ENCODE measurements around the gene EPB41. TPM values are rescaled to one million over a fixed set of nuclear protein-coding genes. Genes with fewer than 3 reads are reported as not detected.
"Not testable (repeated sequence)": the region's sequence is repeated elsewhere in the genome, so short reads cannot be mapped to it uniquely, and the experiment has no call there.

EPB41 gene
- polyA plus RNA-seq, 4 donors: 50.3 to 59.0 (median 55.1) TPM

DNA sequence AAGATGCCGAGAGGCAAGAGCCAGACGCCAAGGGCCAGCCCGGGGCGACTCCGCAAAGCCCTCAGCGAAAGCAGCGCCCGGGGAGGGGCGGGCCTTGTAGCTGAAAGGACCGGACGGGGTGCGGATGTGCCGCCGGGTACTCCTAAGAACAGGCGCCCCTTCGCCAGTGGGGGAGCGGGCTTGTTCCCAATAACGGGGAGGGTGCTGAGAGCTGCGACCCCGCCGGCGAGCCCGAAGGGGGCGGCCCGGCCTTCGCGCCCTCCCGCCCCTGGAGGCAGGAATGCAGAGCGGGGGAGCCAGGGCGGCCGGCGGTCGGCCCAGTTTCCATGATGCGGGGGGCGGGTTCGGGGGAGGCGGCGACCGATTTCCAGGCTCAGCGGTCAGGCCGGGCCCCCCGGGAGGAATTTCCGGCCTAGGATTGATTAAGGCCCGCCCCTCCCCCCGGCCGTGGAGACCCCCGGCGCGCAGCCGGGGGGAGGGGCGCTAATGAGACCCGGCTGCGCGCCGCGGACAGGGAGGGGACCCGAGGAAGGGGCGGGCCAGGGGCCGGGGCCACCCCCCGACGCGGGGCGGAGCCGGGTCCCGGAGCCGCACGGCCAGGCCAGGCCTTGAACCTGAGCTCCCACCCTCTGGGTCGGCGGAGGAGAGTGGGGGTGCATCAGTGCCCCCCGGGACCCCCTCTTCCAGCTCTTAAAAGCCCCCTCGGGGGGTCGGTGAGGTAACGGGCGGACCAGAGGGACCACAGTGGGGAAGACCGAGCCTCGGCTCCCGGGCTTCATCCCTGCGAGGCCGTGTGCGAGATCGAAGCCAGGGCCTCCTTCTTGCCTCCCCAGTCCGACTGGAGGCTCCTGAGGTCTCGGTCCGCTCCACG, 210.2 kb downstream of the EPB41 start:
- peak in 3 of 4 donors; percentile 79 to 84 (median 80) for DNase-seq (ENCODE audit: low read depth in 4 of 4, low spot score in 3 of 4)

DNA sequence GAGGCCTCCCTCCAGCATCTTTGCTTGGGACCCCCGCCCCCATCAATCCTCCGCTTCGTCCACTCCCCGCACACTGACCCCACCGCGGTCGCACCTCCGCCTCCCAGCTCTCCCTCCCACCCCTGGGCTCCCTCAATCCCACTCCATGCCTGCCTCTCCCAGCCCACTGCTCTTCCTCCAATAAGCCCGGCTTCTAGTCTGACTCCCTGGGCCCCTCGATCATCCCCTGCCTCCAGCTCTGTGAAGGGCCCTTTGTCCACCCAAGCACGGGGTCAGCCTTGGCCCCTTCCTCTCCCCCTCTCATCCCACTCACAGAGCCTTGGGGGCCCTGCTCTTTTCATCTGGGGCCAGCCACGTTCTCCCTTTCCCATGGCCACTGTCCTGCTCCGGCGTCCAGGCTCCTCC, 210.9 kb downstream of the EPB41 start:
- DNase-seq (ENCODE audit: low read depth in 4 of 4, low spot score in 3 of 4): no peak

DNA sequence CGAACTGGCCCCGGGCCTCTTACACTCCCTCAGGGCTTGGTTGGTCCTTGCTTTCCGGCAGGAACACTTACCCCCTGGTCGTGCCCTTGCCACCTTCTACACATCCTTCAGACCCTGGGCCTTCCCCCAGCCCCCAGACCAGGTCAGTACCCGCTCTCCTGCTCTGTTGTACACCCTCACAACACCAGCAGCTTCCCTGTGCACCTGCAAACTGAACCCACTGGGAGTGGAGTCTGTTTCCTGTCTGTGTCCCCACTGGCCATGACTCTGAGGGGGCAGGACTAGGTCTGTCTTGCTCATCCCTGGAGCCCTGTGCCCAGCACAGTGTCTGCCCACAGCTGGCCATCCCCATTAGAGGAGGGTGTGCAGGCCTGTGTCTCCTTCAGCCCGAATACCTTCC, 211.4 kb downstream of the EPB41 start:
- no peak for DNase-seq (ENCODE audit: low read depth in 4 of 4, low spot score in 3 of 4)

DNA sequence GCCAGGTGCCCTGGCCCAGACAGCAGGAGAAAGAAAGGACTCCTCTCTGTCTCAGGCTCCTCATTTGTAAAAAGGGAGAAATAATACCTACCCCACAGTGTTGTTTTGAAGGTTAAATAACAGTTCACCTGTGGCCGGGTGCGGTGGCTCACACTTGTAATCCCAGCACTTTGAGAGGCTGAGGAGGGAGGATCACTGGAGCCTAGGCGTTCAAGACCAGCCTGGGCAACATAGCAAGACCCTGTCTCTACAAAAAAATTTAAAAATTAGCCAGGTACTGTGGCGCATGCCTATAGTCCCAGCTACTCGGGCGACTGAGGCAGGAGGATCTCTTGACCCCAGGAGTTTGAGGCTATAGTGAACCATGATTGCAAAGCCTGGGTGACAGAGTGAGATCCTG, 211.8 kb downstream of the EPB41 start:
- DNase-seq (ENCODE audit: low read depth in 4 of 4, low spot score in 3 of 4): no peak

DNA sequence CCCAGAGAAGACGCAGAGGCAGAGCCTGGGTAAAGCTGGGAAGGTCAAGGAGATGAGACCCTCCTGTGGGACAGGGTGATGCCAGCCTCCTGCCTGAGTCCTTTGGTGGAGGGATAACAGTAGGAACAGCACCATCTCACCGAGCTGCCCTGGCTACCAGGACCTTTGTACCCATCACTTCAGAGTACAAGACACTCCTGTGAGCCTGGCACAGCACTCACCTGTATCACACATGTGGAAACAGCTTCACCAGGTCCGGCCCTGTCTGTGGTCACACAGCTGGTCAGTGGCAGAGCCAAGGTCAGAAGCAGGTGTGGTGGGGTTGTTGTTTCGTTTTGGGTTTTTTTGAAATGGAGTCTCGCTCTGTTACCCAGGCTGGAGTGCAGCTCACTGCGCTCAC, 214.4 kb downstream of the EPB41 start:
- DNase-seq (ENCODE audit: low read depth in 4 of 4, low spot score in 3 of 4): no peak

DNA sequence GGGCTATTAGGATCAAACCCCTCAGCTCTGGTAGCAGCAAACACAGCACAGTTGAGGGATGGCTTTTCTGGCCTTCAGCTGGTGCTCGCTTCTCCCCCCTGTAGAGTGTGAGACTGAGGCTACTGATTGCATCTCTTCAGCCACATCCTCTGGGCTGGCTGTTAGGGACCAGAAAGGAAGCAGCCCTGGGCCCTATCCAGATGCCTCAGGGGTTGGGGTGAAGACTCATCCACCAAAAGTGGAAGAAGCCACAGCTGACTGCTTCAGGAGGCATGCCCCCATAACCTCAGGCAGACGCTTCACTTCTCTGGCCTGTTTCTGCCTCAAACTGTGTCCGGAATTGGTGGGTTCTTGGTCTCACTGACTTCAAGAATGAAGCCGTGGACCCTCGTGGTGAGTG, 215.5 kb downstream of the EPB41 start:
- DNase-seq (ENCODE audit: low read depth in 4 of 4, low spot score in 3 of 4): no peak

DNA sequence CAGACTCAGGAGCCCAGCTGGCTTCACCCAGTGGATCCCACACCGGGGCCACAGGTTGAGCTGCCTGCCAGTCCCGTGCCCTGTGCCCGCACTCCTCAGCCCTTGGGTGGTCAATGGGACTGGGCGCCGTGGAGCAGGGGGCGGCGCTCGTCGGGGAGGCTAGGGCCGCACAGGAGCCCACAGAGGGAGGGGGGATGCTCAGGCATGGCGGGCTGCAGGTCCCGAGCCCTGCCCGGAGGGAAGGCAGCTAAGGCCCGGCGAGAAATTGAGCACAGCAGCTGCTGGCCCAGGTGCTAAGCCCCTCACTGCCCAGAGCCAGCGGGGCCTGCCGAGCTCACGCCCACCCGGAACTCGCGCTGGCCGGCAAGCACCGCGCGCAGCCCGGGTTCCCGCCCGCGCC, 216.7 kb downstream of the EPB41 start:
- not testable (repeated sequence) for DNase-seq (ENCODE audit: low read depth in 4 of 4, low spot score in 3 of 4)

DNA sequence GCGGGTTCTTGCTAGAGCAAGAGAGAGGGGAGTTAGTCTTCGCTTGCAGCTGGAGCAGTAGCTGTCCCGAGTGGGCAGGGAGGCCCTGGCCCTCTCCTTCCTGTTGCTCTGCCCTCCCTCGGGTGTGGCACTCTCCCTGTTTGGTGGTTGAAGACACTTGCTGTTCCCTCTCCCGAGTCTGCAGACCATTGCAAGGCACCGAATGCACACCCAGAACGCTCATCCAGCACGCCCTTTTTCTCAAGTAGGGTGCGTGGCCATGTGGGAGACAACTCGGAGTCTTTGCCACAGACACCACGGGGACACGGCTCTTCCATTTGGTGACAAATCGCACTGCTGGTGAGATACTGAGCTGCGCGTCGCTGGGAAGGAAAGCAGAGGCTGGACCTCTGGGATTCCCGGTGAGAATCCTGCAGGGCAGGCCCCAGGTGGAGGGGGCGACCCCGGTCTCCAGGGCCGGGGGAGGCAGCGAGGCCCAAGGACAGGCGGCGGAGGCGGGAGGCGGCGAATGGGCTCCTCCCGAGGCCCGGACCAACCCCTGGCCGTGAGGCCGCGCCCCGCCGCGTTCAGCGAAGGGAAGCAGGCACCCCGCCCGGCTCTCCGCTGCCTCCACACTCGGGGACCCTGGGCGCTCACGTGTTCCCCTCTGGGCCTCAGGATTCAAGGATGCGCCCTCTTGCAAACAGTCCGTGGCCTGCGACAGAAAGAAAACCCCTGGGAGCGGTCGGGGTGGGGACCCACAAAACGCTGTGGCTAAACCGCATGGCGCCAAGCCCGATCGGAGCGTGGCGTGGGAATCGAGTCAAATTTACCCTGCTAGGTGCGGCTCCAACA, 219.7 kb downstream of the EPB41 start:
- DNase-seq (ENCODE audit: low read depth in 4 of 4, low spot score in 3 of 4): no peak

DNA sequence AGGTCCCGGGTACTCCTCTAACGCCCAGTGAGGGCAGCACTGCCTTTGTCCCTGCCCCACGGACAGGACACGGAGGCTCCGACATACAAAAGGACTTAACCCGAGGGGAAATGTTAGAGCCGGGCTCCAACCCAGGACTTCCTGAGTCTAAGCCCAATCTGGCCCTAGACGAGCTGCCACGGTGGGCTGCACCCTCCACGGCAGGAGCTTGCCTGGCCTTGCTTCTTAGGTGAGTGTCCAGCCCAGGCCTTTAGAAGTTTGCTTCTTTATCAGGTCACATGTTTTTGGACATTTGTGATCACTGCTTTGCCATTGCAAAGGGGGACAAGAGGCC, 220.3 kb downstream of the EPB41 start:
- no peak for DNase-seq (ENCODE audit: low read depth in 4 of 4, low spot score in 3 of 4)

DNA sequence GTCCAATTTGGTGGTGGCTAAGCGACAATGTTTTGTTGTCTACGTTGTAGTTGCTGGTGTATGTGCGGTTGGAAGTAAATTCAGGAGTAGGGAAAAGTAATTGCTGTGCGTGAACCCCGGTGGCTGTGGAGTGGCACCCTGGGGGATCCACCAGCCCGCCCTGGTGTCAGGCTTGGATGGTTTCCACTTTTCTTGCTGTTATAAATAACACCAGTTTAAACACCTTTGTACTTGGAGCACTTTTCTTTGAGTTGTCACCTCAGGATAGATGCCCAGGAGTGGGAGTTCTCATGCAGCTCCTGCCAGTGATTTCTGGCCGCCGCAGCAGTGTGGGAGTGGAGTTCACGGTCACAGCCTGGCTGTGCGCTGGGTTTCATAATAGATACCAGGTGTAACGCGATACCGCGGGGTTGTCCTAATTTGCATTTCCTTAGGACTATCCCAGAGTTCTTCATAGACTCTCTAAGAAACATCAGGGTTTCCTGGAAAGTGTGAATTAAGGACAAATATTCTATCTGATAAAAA, 222.1 kb downstream of the EPB41 start:
- DNase-seq (ENCODE audit: low read depth in 4 of 4, low spot score in 3 of 4): no peak

DNA sequence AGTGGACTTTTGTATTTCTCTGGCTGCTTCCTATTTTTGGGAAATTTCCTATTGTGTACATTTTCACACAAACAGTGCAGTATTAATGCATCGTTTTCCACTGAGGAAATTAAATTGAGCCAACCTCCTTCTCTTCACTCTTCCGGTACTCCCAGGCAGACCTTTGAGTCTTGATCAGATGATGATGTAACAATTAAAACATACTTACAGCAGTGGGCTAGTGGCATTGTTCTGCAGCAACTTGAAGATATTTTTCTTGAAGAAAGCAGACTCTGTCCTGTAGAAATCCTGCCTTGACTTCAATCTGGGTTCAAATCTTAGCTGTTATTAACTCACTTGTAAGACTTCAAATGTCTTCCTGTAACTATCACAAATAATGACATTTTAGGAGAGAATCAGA, 228.3 kb downstream of the EPB41 start:
- DNase-seq (ENCODE audit: low read depth in 4 of 4, low spot score in 3 of 4): no peak

DNA sequence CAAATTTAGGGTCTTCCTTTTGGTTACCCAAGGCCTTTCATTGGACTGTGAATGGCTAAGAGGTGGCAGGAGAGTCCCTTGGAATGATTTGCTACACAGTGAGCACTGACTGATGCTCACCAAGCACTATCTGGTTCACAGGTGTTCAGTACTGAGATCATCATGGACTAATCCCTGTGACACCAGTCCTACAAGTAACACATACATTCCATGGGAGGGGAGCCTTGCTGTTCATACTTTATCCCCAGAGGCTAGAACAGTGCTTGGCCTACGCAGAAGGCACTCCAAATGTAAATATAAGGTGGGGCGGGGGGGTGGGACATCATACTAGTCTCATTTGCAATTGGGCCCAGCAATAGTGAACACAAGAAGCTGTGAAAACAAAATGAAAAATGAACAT, 229.8 kb downstream of the EPB41 start:
- no peak for DNase-seq (ENCODE audit: low read depth in 4 of 4, low spot score in 3 of 4)

DNA sequence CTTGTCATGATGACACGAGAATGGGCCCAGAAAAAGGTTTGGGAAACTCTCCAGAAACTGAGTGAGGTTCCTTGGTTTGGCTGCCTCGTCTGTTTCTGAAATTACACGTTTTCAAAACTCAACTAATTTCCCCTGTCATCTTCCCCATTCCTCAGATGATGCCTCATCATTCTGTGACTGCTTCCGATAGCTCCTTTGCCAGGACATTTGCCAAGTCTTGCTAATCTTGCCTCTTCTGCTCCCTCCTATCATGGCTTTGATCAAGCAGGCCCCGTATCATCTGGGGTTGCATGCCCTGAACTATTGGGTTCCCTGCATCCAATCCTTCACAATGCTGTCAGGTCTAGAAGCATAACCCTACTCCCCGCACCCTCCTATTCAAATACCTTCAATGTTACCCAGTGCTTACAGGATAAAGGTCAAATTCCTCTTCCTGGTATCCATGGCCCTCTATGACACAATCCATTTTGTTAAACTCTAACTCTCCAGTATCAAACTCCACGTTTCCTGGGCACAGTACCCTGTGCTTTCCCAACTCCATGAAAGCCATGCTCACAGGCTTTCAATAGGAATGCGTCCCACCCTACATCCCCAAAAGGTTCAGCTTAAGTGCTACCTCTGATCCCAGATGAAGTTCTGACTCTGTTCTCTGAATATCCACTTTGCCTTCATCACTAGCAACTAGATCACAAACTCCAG, 231.5 kb downstream of the EPB41 start:
- no peak for DNase-seq (ENCODE audit: low read depth in 4 of 4, low spot score in 3 of 4)

DNA sequence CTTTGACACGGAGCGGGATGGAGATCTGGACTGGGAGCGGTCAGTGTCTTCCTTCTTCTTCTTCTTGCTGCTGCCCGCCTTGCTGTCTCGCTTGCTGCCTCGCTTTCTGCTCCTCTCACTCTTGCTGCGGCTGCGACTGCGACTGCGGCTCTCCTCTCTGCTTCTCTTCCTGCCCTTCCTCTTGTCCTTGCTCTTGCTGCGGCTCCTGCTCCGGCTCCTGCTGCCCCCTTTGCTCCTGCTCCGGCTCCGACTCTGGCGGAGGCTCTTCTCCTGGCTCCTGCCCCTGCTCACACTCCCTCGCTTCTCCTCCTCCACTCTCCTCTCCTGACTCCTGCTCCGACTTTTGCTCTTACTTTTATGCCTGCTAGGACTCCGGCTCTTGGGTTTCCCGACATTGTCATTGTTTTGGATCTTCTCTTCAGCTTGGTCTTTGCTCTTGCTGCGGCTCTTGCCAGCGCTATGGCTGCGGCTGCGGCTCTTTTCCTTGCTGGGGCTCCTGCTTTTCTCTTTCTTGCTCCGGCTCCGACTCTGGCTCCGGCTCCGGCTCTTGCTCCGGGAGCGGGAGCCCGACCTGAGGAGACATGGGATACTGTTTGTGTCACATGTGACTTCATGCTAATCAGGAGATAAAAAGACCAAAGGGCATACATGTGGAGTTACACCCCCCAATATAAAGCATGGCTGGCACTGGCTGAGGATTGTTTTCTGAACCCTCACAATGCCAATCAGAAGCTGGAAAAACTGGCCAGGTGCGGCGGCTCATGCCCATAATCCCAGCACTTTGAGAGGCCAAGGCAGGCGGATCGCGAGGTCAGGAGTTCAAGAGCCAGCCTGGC, 234.5 kb downstream of the EPB41 start:
- no peak for DNase-seq (ENCODE audit: low read depth in 4 of 4, low spot score in 3 of 4)

DNA sequence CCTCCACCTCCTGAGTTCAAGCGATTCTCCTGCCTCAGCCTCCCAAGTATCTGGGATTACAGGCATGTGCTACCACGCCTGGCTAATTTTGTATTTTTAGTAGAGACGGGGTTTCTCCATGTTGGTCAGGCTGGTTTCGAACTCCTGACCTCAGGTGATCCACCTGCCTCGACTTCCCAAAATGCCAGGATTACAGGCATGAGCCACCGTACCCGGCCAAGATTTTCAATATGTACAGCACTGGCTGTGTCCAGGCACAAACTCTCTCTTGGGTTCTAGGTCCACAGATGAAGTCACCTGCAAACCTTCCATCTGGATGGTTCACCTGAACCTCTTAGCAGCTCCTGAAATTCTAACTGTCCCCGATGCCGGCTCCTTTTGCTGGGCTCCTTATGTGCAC, 236.0 kb downstream of the EPB41 start:
- DNase-seq (ENCODE audit: low read depth in 4 of 4, low spot score in 3 of 4): not testable (repeated sequence)

DNA sequence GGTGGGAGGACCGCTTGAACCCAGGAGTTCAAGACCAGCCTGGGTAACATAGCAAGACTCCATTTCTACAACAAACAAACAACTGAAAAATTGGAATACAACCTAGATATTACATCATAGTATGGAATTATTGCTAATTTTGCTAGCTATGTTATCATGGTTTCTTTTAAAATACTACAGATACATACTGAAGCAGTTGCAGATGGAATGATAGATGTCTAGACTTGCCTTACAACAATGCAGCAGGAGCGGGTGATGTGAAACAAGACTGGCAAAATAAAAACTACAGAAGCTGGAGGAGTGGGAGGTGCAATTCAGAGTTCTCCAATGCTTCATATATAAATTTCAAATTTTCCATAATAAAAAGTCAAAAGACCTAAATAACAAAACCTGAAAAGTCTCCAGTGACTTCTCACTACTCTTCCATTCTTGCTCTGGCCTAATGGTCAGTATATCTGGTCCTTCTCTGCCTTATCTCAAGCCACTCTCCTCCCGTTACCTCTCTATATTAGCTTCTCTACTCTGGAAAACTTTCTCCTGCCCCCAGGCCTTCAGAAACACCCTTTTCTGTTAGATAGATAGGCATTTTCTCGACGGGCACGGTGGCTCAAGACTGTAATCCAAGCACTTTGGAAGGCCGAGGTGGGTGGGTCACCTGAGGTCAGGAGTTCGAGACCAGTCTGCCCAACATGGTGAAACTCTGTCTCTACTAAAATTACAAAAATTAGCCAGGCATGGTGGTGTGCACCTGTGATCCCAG, 237.9 kb downstream of the EPB41 start:
- no peak for DNase-seq (ENCODE audit: low read depth in 4 of 4, low spot score in 3 of 4)

DNA sequence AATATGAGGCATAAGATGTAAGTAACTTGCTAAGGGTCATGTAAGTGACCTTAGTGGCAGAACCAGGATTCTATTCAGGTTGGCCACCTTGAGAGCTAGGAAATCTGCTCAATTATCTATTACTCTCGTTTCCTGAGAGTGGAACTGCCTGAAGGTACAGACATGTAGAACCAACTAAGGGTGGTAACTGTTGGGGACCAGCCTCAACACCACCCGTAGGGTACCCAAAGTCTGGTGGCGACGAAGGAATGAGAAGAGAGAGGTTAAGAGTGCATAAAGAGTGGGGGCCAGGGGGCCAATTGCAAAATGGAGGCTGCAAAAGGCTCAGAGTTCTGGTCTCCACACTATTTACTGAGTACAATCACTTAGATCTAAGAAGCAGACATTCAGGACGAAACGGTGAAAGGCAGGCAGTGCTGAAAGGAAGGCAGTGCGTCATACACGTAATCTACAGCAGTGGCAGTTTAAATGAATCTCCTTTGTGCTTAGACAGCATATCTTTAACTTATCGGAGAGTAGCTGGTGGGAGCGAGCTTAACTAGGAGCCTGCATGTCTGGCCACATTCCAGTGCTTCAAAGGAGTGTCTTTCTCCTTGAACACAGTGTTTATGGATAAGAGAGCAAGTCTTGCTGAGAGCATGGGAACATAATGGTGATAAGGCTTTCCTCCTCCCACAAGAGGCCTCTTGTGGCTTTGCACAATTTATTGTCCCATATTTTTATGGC, 242.3 kb downstream of the EPB41 start:
- no peak for DNase-seq (ENCODE audit: low read depth in 4 of 4, low spot score in 3 of 4)

DNA sequence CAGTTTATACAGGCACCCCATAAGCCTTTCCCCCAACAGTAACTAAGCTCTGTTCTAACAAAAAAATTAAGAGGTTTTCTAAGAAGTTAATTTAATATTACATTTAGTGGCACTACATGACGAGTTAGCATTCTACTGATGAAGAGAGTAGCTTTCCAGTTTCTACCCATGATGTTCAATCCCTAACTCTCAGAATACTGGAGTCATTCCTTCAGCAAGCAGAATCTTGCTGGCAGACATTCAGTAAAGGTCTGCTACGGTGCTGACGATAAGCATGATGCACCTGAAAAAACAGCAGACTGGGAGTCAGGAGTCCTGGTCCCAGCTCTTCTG, 242.9 kb downstream of the EPB41 start:
- DNase-seq (ENCODE audit: low read depth in 4 of 4, low spot score in 3 of 4): no peak

DNA sequence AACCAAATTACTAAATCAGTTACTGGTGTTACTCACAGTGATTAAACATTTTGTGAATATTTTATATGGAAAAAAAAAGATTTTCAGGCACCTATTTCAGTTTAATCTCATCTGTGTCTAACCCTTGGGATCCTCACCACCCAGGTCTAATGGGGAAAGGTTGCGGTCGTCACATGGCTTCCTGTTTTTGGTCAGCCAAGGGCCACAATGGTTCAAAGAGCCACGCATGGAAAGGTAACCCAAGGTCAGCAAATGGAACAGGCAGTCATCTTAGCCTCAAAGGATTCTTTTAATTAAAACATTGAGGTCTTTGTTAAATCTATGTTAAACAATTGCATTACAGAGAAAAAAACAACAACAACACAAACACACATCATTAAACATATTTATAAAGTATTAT, 245.4 kb downstream of the EPB41 start:
- DNase-seq (ENCODE audit: low read depth in 4 of 4, low spot score in 3 of 4): no peak

Data from left renal pelvis (tissue), 4 donors.